DMS53 treated with DMSO at 0.1 percent for 48 hours (cell line): Measurements from ENCODE around the gene GAREM1.
"Not testable (repeated sequence)": the region's sequence is repeated elsewhere in the genome, so short reads cannot be mapped to it uniquely, and the experiment has no call there.

Source experiments
- DNase-seq: peaks from one replicate; lab custom pipeline; 2025; ENCODE audit not compliant: unreplicated experiment; lab: John Stamatoyannopoulos, UW

The GAREM1 gene

GRCh38 chr18:32264401-32264800 is 206.3 kb downstream of the GAREM1 start:
- no peak for DNase-seq

GRCh38 chr18:32262092-32262491 is 208.6 kb downstream of the GAREM1 start:
- no peak for DNase-seq

GRCh38 chr18:32261003-32261402 is 209.7 kb downstream of the GAREM1 start:
- DNase-seq = no peak

- no peak for DNase-seq
These were observed 211.1 kb downstream of the GAREM1 start for GRCh38 chr18:32259553-32259952.

- no peak for DNase-seq
These were observed 212.0 kb downstream of the GAREM1 start for GRCh38 chr18:32258558-32259204.

- no peak for DNase-seq
These were observed 212.5 kb downstream of the GAREM1 start for GRCh38 chr18:32258148-32258547.

- DNase-seq = no peak
These were observed 213.4 kb downstream of the GAREM1 start for GRCh38 chr18:32257084-32257785.

GRCh38 chr18:32255570-32255969 is 215.1 kb downstream of the GAREM1 start:
- no peak for DNase-seq

GRCh38 chr18:32252141-32252860 is 218.4 kb downstream of the GAREM1 start:
- DNase-seq = no peak

GRCh38 chr18:32251466-32251865 is 219.2 kb downstream of the GAREM1 start:
- DNase-seq = no peak

GRCh38 chr18:32249147-32249929 is 221.3 kb downstream of the GAREM1 start:
- DNase-seq = no peak

- no peak for DNase-seq
These were observed 225.8 kb downstream of the GAREM1 start for GRCh38 chr18:32244881-32245280.

- no peak for DNase-seq
These were observed 227.3 kb downstream of the GAREM1 start for GRCh38 chr18:32243358-32243757.

GRCh38 chr18:32242395-32242794 is 228.3 kb downstream of the GAREM1 start:
- no peak for DNase-seq

- DNase-seq = no peak
These were observed 231.9 kb downstream of the GAREM1 start for GRCh38 chr18:32238635-32239268.

GRCh38 chr18:32237049-32237448 is 233.6 kb downstream of the GAREM1 start:
- DNase-seq = no peak

- not testable (repeated sequence) for DNase-seq
These were observed 237.3 kb downstream of the GAREM1 start for GRCh38 chr18:32233348-32233747.

GRCh38 chr18:32219431-32220018 is 251.2 kb downstream of the GAREM1 start:
- DNase-seq = no peak

GRCh38 chr18:32216390-32216789 is 254.3 kb downstream of the GAREM1 start:
- DNase-seq = no peak

- DNase-seq = peak; percentile 81
These were observed 257.0 kb downstream of the GAREM1 start for GRCh38 chr18:32213693-32214092.
